ENCODE data around the gene MTA1.

The MTA1 gene

GRCh38 chr14:105419195-105420091 is at the start of gene MTA1:
TSS of gene MTA1 (plus strand) at chr14:105419827. CDS start at chr14:105420036, 209 bp downstream.
- peak; percentile 5 for DNase-seq

DNA sequence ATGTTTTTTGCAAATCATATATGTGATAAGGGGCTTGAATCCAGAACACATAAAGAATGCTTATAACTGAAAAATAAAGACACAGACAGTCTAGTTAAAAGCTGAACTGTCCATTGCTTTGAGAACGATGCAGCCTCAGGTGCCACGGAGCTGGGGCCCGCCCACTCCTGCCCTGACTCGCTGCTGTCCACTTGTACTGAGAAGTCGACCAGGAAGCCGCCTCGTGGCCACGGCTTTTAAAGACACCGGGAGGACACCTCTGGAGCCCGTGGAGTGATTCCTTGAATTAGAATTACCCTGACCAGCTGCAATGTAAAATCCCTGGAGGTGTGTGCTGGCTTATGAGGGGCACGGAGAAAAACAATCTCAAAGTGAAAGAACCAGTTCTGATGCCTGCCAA is 45.2 kb upstream of the MTA1 start:
- no peak for DNase-seq

GRCh38 chr14:105375635-105376057 is 44.0 kb upstream of the MTA1 start:
- no peak for DNase-seq

- no peak for DNase-seq
Observed at GRCh38 chr14:105376521-105377440, 42.8 kb upstream of the MTA1 start.

GRCh38 chr14:105377555-105378182 is 42.0 kb upstream of the MTA1 start:
- DNase-seq = no peak

GRCh38 chr14:105378199-105378598 is 41.4 kb upstream of the MTA1 start:
- no peak for DNase-seq

DNA sequence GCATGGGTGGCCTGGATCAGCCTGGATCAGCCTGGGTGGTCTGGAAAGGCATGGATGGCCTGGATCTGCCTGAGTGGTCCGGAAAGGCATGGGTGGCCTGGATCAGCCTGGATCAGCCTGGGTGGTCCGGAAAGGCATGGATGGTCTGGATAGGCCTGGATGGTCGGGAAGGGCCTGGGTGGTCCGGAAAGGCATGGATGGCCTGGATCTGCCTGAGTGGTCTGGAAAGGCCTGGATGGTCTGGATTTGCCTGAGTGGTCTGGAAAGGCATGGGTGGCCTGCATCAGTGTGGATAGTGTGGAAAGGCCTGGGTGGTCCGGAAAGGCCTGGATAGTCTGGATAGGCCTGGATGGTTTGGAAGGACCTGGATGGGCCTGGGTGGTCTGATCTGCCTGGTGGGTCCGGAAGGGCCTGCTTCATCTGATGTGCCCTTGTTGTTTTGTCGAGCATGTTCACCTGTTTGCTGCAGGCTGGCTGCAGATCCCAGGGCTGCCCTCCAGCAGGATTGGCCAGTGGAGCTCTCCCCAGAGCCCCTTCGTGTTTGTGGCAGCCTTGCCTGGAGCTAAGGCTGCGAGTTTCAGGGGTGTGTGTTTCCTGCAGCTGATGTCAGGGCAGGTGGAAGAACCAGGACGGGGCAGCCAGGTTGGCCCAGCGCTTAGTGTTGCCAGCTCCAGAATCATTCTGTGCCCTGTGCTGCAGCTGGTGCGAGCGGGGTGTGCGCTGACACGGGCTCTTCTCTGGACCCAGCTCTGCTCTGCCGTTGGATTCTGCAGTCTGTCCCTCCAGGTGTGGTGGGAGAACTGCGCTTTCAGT is 40.5 kb upstream of the MTA1 start:
- DNase-seq = no peak

- DNase-seq = no peak
Observed at GRCh38 chr14:105379946-105380345, 39.7 kb upstream of the MTA1 start.

DNA sequence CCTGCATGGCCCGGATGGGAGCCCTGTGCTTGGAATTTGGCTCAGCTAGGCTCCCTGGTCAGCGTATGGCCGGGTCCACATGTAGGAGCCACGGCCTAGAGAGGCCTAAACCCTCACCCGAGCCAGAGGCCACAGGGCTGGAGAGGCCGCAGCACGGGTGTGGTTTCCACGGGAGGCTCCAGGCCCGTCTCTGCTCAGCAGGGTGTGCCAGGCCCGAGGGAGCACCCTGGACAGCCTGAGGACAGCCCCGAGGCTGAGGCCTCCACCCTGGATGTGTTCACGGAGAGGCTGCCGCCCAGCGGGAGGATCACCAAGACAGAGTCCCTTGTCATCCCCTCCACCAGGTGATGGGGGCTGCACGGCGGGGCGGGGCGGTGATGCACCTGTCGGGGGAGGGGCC is 38.9 kb upstream of the MTA1 start:
- no peak for DNase-seq

GRCh38 chr14:105381446-105382342 is 37.9 kb upstream of the MTA1 start:
- DNase-seq = no peak

- DNase-seq = no peak
Observed at GRCh38 chr14:105382343-105383082, 37.1 kb upstream of the MTA1 start.

DNA sequence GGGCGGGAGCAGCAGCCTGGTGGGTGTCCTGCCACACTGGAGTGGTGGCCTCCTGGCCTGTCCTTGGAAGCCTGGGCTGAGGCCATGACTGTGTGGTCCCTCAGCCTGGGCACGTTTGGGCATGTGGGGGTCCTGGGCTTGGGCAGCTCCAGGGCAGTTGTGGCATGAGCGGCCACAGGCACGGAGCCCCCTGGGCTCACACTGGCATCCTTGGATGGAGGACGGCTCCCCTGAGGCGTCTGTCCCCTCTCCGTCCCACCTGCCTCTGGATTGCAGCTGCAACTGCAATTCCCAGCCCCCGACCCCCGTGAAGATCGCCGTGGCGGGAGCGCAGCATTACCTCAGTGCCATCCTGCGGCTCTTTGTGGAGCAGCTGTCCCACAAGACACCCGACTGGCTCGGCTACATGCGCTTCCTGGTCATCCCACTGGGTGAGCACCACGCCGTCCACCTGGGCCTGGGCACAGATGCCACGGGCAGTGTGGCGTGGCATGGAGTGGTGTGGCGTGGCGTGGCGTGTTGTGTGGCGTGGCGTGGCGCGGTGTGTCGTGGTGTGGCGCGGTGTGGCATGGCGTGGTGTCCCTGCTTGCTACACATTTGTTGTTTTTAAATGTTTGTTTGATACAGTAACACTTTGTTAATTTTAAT is 36.4 kb upstream of the MTA1 start:
- DNase-seq = no peak

DNA sequence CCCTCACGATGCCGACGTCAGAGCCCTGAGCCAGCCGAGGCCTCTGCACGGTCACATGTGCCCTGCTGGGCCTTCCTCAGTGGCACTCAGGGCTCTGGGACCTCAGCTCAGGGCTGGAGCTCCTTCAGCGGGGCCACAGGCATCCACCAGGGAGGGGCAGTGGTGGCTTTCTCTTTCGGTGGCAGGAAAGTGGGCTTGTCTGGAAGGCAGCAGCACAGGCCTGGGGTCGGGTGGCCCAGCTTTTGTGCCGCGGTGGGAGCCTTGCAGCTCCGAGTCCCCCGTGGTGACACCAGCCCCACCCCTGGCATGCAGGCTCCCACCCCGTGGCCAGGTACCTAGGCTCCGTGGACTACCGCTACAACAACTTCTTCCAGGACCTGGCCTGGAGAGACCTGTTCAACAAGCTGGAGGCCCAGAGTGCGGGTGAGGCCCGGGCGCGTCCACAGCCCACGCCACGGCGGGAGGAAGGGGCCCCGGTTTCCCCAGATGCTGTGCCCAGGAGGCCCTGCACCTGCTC is 35.5 kb upstream of the MTA1 start:
- DNase-seq = no peak

DNA sequence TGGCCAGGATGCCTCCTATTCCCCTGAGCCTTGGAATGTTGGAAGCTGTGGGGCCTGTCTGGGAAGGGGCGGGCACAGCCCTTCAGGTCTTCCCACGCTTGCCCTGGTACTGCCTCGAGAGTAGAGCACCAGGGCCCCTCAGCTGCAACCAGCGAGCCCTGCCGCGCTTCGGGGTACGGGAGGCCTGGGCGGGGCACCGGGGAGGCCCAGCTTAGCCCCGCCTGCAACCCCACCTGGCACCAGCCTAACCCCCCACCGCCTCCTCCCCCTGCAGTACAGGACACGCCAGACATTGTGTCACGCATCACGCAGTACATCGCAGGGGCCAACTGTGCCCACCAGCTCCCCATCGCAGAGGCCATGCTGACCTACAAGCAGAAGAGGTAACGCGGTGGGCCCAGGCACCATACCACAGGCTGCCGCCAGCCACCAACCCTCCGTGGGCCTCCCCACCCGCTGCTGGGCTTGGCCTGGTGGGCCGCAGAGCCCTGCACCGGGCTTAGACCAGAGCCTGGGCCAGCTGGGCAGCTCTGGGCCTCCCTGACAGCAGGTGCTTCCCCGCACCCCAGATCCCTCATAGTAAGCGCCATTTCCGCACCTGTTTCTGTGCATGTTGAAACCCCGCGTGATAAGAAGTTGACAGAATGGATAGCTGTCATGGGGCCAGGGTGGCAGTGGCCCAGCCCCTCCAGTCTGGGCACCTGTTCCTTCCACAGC is 34.9 kb upstream of the MTA1 start:
- DNase-seq = no peak

DNA sequence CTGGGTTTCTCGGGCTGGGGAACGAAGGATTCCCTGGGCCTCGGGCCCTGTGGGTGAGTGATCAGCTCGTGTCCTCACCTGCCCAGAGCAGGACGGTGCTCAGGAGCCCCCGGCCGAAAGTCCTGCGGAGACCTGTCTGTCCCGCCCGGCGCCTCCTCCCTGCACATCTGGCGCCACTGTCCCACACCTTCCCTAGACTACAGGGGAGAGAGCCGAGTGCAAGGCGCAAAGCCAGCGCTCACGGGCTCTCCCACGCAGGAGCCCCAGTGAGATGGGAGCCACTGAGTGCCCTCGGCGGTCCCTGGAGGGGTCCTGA is 34.3 kb upstream of the MTA1 start:
- no peak for DNase-seq

DNA sequence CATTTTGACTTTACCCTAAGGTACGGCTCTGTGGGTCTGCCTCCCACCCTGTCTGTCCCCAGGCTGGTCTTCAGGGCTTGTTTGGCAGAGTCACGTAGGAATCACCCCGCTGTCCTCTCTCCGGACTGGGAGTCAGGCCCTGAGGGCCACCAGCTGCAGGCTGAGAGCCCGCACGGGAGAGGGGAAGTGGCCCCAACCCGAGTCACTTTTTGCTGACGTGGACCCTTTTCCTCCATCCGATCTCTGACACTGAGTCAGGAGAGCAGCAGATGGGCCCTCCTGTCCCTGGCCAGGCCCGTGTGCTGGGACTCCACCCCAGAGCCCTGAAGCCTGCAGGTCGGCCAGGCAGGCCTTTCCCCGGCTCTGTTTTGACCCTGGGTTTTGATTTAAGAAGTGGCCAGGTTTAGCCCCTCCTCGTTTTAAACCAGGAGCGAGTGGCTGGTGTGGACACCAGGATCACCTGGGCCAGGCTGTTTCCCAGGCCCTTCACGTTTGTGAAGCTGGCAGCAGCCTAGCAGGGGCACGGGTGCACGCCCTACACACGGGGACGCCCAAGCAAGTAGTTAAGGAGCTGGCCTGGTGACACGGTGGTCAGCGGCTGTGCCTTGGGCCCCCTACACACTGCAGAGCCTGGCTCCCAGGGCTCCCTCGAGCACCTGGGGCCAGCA is 33.8 kb upstream of the MTA1 start:
- no peak for DNase-seq

- DNase-seq = no peak
Observed at GRCh38 chr14:105386581-105387529, 32.8 kb upstream of the MTA1 start.

All from amniotic stem cell (primary cell).